ENCODE results near the gene PDE6H.

Gene PDE6H

DNA sequence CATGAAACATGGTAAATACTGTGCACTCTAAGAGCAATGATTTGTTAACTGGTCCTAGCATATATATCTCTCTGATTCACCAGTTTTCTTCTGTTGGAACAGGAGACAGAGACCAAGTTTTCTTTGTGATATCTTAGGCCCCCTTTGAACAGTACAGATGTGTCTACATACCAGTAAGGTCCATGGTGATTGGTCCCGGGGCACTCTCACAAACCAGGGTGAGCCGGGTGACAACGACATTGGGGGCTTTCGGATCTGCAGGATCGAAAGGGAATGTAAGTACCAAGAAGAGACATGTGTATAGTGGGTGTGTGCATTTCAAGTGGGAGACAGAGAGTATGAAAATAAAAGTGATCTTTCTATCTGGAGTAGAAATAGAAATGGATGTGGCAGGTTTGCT, 23.2 kb upstream of the PDE6H start:
- DNase-seq (ENCODE audit: insufficient read length, low spot score) = no peak
- TF ChIP-seq POU2F2 (IDR thresholded peaks at IDR 0.05; ENCODE audit: low read depth, low read length) (no peak), SPI1 (IDR thresholded peaks at IDR 0.05; ENCODE audit: low read depth, low read length) (no peak), PAX5 (IDR thresholded peaks at IDR 0.05; ENCODE audit: insufficient read depth, low read length, severe bottlenecking) (no peak), TAF1 (IDR thresholded peaks at IDR 0.05; ENCODE audit: low read depth, low read length) (no peak), POLR2A (IDR thresholded peaks at IDR 0.05; ENCODE audit: low read depth, low read length) (no peak), POLR2AphosphoS5 (IDR thresholded peaks at IDR 0.05; ENCODE audit: low read depth, low read length) (no peak)
- FAIRE-seq = peak; percentile 87

GRCh38 chr12:14950421-14950820, 22.4 kb upstream of the PDE6H start:
- DNase-seq (ENCODE audit: insufficient read length, low spot score) (no peak), FAIRE-seq (peak; percentile 74)
- TF ChIP-seq SPI1 (IDR thresholded peaks at IDR 0.05; ENCODE audit: low read depth, low read length) = no peak
- TF ChIP-seq POLR2A (IDR thresholded peaks at IDR 0.05; ENCODE audit: low read depth, low read length) = peak; percentile 12; the same call in 1 of the 2 replicates

GRCh38 chr12:14950982-14951746, 21.7 kb upstream of the PDE6H start:
- DNase-seq (ENCODE audit: insufficient read length, low spot score) (no peak), FAIRE-seq (peak; percentile 52)
- TF ChIP-seq SPI1 (IDR thresholded peaks at IDR 0.05; ENCODE audit: low read depth, low read length) = no peak
- TF ChIP-seq POU2F2 (IDR thresholded peaks at IDR 0.05; ENCODE audit: low read depth, low read length) = no peak
- no peak for TF ChIP-seq PAX5 (IDR thresholded peaks at IDR 0.05; ENCODE audit: insufficient read depth, low read length, severe bottlenecking)
- TF ChIP-seq POLR2AphosphoS5 (IDR thresholded peaks at IDR 0.05; ENCODE audit: low read depth, low read length) = no peak
- no peak for TF ChIP-seq POLR2A (IDR thresholded peaks at IDR 0.05; ENCODE audit: low read depth, low read length)
- no peak for TF ChIP-seq TAF1 (IDR thresholded peaks at IDR 0.05; ENCODE audit: low read depth, low read length)

DNA sequence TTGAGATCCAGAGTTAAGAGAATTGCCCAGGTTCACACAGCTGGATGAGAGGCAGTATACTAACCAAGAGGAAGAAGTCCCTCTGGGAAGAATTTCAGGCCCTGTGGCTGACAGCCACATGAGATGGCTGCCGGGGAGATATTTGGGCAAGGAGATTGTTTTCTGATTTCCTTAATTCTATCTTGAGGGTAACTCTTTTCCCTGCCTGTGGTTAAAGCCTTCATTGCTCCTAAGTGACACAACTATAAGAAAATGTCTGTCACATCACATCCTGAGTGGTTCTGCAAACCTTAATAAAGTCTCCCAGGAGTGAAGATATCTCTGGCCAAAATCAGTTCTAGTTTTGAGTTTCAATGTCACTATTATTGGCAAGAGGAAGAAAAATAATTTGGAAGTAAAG, 21.0 kb upstream of the PDE6H start:
- FAIRE-seq (no peak), DNase-seq (ENCODE audit: insufficient read length, low spot score) (no peak)
- no peak for TF ChIP-seq SPI1 (IDR thresholded peaks at IDR 0.05; ENCODE audit: low read depth, low read length)
- no peak for TF ChIP-seq POLR2AphosphoS5 (IDR thresholded peaks at IDR 0.05; ENCODE audit: low read depth, low read length)
- no peak for TF ChIP-seq POU2F2 (IDR thresholded peaks at IDR 0.05; ENCODE audit: low read depth, low read length)
- TF ChIP-seq PAX5 (IDR thresholded peaks at IDR 0.05; ENCODE audit: insufficient read depth, low read length, severe bottlenecking) = no peak
- no peak for TF ChIP-seq POLR2A (IDR thresholded peaks at IDR 0.05; ENCODE audit: low read depth, low read length)
- TF ChIP-seq TAF1 (IDR thresholded peaks at IDR 0.05; ENCODE audit: low read depth, low read length) = no peak

- no peak for DNase-seq (ENCODE audit: insufficient read length, low spot score)
- FAIRE-seq = peak; percentile 91
- TF ChIP-seq TAF1 (IDR thresholded peaks at IDR 0.05; ENCODE audit: low read depth, low read length) (no peak), POLR2AphosphoS5 (IDR thresholded peaks at IDR 0.05; ENCODE audit: low read depth, low read length) (no peak), POU2F2 (IDR thresholded peaks at IDR 0.05; ENCODE audit: low read depth, low read length) (no peak), SPI1 (IDR thresholded peaks at IDR 0.05; ENCODE audit: low read depth, low read length) (peak; percentile 73), PAX5 (IDR thresholded peaks at IDR 0.05; ENCODE audit: insufficient read depth, low read length, severe bottlenecking) (no peak)
Measured at GRCh38 chr12:14952299-14952921, 20.4 kb upstream of the PDE6H start.

GRCh38 chr12:14953752-14954151, 19.1 kb upstream of the PDE6H start:
- FAIRE-seq = no peak
- DNase-seq (ENCODE audit: insufficient read length, low spot score) = no peak
- TF ChIP-seq POU2F2 (IDR thresholded peaks at IDR 0.05; ENCODE audit: low read depth, low read length) (no peak), POLR2A (IDR thresholded peaks at IDR 0.05; ENCODE audit: low read depth, low read length) (no peak), POLR2AphosphoS5 (IDR thresholded peaks at IDR 0.05; ENCODE audit: low read depth, low read length) (no peak), TAF1 (IDR thresholded peaks at IDR 0.05; ENCODE audit: low read depth, low read length) (no peak), PAX5 (IDR thresholded peaks at IDR 0.05; ENCODE audit: insufficient read depth, low read length, severe bottlenecking) (no peak), SPI1 (IDR thresholded peaks at IDR 0.05; ENCODE audit: low read depth, low read length) (no peak)

GRCh38 chr12:14954269-14954668, 18.6 kb upstream of the PDE6H start:
- DNase-seq (ENCODE audit: insufficient read length, low spot score) (no peak), FAIRE-seq (peak; percentile 84)
- TF ChIP-seq SPI1 (IDR thresholded peaks at IDR 0.05; ENCODE audit: low read depth, low read length) = no peak
- no peak; the same call in 1 of the 2 replicates for TF ChIP-seq POLR2A (IDR thresholded peaks at IDR 0.05; ENCODE audit: low read depth, low read length)
- no peak for TF ChIP-seq POLR2AphosphoS5 (IDR thresholded peaks at IDR 0.05; ENCODE audit: low read depth, low read length)
- TF ChIP-seq TAF1 (IDR thresholded peaks at IDR 0.05; ENCODE audit: low read depth, low read length) = no peak
- TF ChIP-seq PAX5 (IDR thresholded peaks at IDR 0.05; ENCODE audit: insufficient read depth, low read length, severe bottlenecking) = no peak
- TF ChIP-seq POU2F2 (IDR thresholded peaks at IDR 0.05; ENCODE audit: low read depth, low read length) = no peak

DNA sequence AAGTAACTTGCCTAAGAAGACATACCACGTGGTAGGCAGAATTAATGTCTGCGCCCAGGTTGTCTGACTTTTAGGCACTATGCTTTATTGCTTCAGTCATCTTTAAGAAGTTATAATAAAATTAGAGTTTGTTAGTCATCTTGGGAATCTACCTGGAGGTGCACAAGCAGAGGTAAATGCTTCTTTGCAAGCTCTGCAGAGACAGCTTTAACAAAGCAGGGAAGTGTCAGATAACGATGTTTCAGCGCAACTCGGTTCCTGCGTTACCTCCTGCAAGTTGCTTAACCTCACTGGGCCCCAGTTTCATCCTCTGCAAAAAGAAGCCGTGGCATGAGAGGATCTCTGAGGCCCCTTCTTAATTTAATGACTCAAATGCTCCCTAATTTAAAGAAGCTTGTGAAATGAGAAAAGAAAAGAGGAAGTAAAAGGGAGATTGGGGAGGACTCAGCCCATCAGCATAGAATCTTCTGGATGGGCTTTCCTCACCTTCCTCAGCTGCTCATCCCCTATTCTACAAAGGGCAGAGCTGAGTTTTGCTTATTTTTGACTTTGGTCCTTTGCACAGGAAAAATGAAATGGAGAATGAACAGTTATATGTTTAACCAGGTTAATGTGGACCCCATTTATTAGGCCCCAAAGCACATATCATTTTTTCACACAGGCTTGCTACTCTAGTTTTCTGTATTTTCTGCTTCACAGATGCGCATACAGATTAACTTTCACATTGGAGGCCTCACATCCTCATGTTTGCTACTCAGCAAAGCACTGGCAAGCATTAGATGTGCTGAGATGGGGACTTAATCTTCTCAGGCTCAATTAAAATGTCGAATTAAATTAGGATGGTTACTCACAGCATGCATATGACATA, 16.6 kb upstream of the PDE6H start:
- DNase-seq (ENCODE audit: insufficient read length, low spot score) (no peak), FAIRE-seq (peak; percentile 82)
- TF ChIP-seq SPI1 (IDR thresholded peaks at IDR 0.05; ENCODE audit: low read depth, low read length) (0 out of 2 replicates have a peak, but pooled peaks have one; percentile 5), POLR2AphosphoS5 (IDR thresholded peaks at IDR 0.05; ENCODE audit: low read depth, low read length) (no peak), PAX5 (IDR thresholded peaks at IDR 0.05; ENCODE audit: insufficient read depth, low read length, severe bottlenecking) (no peak), TAF1 (IDR thresholded peaks at IDR 0.05; ENCODE audit: low read depth, low read length) (0 out of 2 replicates have a peak, but pooled peaks have one; percentile 23), POU2F2 (IDR thresholded peaks at IDR 0.05; ENCODE audit: low read depth, low read length) (peak; percentile 21; the same call in 1 of the 2 replicates), POLR2A (IDR thresholded peaks at IDR 0.05; ENCODE audit: low read depth, low read length) (no peak; the same call in 1 of the 2 replicates)

DNA sequence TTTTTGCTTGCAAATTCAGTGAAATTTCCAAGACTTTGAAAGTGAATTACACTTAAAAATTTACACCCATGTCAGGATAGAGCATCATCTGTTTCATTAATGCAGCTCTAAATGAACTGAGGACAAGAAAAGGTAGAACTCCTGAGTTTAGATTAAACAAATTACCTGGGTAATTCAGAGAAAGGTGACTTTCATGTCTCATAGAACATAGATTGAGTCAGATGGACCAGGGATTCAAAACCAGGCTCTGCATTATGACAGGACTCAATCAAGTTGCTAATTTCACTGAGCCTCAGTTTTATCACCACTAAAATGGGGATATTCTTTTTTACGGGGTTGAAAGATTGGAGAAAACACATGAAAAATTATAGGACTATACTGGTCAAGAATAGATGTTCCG, 15.9 kb upstream of the PDE6H start:
- peak; percentile 28 for FAIRE-seq
- DNase-seq (ENCODE audit: insufficient read length, low spot score) = no peak
- TF ChIP-seq TAF1 (IDR thresholded peaks at IDR 0.05; ENCODE audit: low read depth, low read length) (no peak), POLR2A (IDR thresholded peaks at IDR 0.05; ENCODE audit: low read depth, low read length) (no peak), POU2F2 (IDR thresholded peaks at IDR 0.05; ENCODE audit: low read depth, low read length) (no peak)
